H9 (cell line): ENCODE results near the gene MEDAG. TPM values are rescaled to one million over a fixed set of nuclear protein-coding genes. Genes with fewer than 3 reads are reported as not detected.

Experiments used
- DNase-seq: peaks from one replicate; pipeline ENCODE4 v3.0.0-alpha.2; 2017
- H2AFZ ChIP-seq: one replicate; pipeline ENCODE4 v1.6.1; 2013; ENCODE audit warnings: mild to moderate bottlenecking, low read length, control low read depth, moderate library complexity
- H2AK5ac ChIP-seq: 2 replicates; pipeline ENCODE4 v1.6.1; 2013; ENCODE audit warnings: low read length, control low read depth, mixed read lengths; ENCODE audit not compliant: insufficient read length
- H2BK120ac ChIP-seq: one replicate; pipeline ENCODE4 v1.6.1; 2013; ENCODE audit warnings: low read depth, mild to moderate bottlenecking, low read length, control low read depth, inconsistent platforms; ENCODE audit not compliant: poor library complexity, severe bottlenecking
- H2BK12ac ChIP-seq: 2 replicates; pipeline ENCODE4 v1.6.1; 2013; ENCODE audit warnings: low read length, control low read depth, mixed read lengths, low read depth; ENCODE audit not compliant: insufficient read length
- H2BK15ac ChIP-seq: 2 replicates; pipeline ENCODE4 v1.6.1; 2013; ENCODE audit warnings: low read depth, low read length, control low read depth
- H2BK20ac ChIP-seq: one replicate; pipeline ENCODE4 v1.6.1; 2013; ENCODE audit warnings: low read depth, mild to moderate bottlenecking, low read length, control low read depth, inconsistent platforms; ENCODE audit not compliant: poor library complexity, severe bottlenecking
- H2BK5ac ChIP-seq: 2 replicates; pipeline ENCODE4 v1.6.1; 2013; ENCODE audit warnings: low read length, control low read depth, mixed read lengths; ENCODE audit not compliant: insufficient read length
- H3K14ac ChIP-seq: 2 replicates; pipeline ENCODE4 v1.6.1; 2013; ENCODE audit warnings: low read length, control low read depth; ENCODE audit not compliant: insufficient read depth
- H3K18ac ChIP-seq: 2 replicates; pipeline ENCODE4 v1.6.1; 2013; ENCODE audit warnings: low read depth, mild to moderate bottlenecking, mixed read lengths, low read length, control low read depth; ENCODE audit not compliant: insufficient read length
- H3K23ac ChIP-seq: 2 replicates; pipeline ENCODE4 v1.6.1; 2013; ENCODE audit warnings: low read length, control low read depth, mixed read lengths, low read depth; ENCODE audit not compliant: insufficient read length
- H3K23me2 ChIP-seq: 2 replicates; pipeline ENCODE4 v1.6.1; 2013; ENCODE audit warnings: low read depth, mild to moderate bottlenecking, mixed read lengths, low read length, control low read depth; ENCODE audit not compliant: insufficient read length, poor library complexity, severe bottlenecking
- H3K27ac ChIP-seq: 2 replicates; pipeline ENCODE4 v1.5.1; 2013; ENCODE audit warnings: low read length, control low read depth, mixed read lengths, low read depth; ENCODE audit not compliant: insufficient read length
- H3K27me3 ChIP-seq: 2 replicates; pipeline ENCODE4 v1.6.1; 2013; ENCODE audit warnings: low read length, control low read depth, inconsistent platforms; ENCODE audit not compliant: insufficient read depth
- H3K4ac ChIP-seq: 2 replicates; pipeline ENCODE4 v1.6.1; 2013; ENCODE audit warnings: low read depth, mild to moderate bottlenecking, control low read depth, inconsistent platforms, low read length, moderate library complexity
- H3K4me1 ChIP-seq: 2 replicates; pipeline ENCODE4 v1.6.1; 2013; ENCODE audit warnings: low read length, control low read depth, inconsistent platforms; ENCODE audit not compliant: insufficient read depth
- H3K4me2 ChIP-seq: 2 replicates; pipeline ENCODE4 v1.6.1; 2013; ENCODE audit warnings: low read length, control low read depth, mixed read lengths; ENCODE audit not compliant: insufficient read length, insufficient read depth
- H3K56ac ChIP-seq: 2 replicates; pipeline ENCODE4 v1.6.1; 2013; ENCODE audit warnings: low read depth, mild to moderate bottlenecking, mixed read lengths, low read length, control low read depth; ENCODE audit not compliant: insufficient read length
- H3K79me1 ChIP-seq: 2 replicates; pipeline ENCODE4 v1.6.1; 2013; ENCODE audit warnings: low read depth, mild to moderate bottlenecking, moderate library complexity, low read length, control low read depth, inconsistent platforms; ENCODE audit not compliant: insufficient read depth, poor library complexity, severe bottlenecking
- H3K79me2 ChIP-seq: 2 replicates; pipeline ENCODE4 v1.6.1; 2013; ENCODE audit warnings: low read length, control low read depth, inconsistent platforms; ENCODE audit not compliant: insufficient read depth
- H3K9ac ChIP-seq: 2 replicates; pipeline ENCODE4 v1.6.1; 2013; ENCODE audit warnings: low read length, control low read depth, mixed read lengths; ENCODE audit not compliant: insufficient read length; ENCODE audit errors: extremely low read depth
- H3K9me3 ChIP-seq: one replicate; pipeline ENCODE4 v1.6.1; 2013; ENCODE audit warnings: low read depth, low read length, inconsistent platforms; ENCODE audit not compliant: control insufficient read depth
- H3T11ph ChIP-seq: one replicate; pipeline ENCODE4 v1.6.1; 2013; ENCODE audit warnings: mild to moderate bottlenecking, low read length, control low read depth, inconsistent platforms
- H4K20me1 ChIP-seq: one replicate; pipeline ENCODE4 v1.6.1; 2013; ENCODE audit not compliant: control insufficient read depth, insufficient read length, insufficient read depth
- H4K5ac ChIP-seq: 2 replicates; pipeline ENCODE4 v1.6.1; 2013; ENCODE audit warnings: low read depth, mild to moderate bottlenecking, mixed read lengths, low read length, control low read depth; ENCODE audit not compliant: insufficient read length
- H4K8ac ChIP-seq: replicated peaks from 2 replicates; pipeline ENCODE4 v1.6.1; 2013; ENCODE audit warnings: low read length, control low read depth, mixed read lengths, low read depth; ENCODE audit not compliant: insufficient read length
- H4K91ac ChIP-seq: 2 replicates; pipeline ENCODE4 v1.6.1; 2013; ENCODE audit warnings: low read depth, mild to moderate bottlenecking, moderate library complexity, mixed read lengths, low read length, control low read depth; ENCODE audit not compliant: insufficient read length
- H3K27ac Mint-ChIP-seq, 3 experiments: 2 replicates in 2 of 3; 3 replicates in 1 of 3; pipeline ENCODE4 v1.8.0; 2020 to 2021; ENCODE audit warnings: mixed read lengths in 3 of 3, mild to moderate bottlenecking in 1 of 3, moderate library complexity in 1 of 3
- H3K27me3 Mint-ChIP-seq: 2 replicates; pipeline ENCODE4 v1.8.0; 2021; ENCODE audit warnings: low read depth, mild to moderate bottlenecking, moderate library complexity, mixed read lengths
- H3K36me3 Mint-ChIP-seq, 3 experiments: 2 replicates in 2 of 3; 3 replicates in 1 of 3; pipeline ENCODE4 v1.8.0; 2020 to 2021; ENCODE audit warnings: low read depth in 3 of 3, mixed read lengths in 3 of 3; ENCODE audit not compliant: insufficient read depth in 1 of 3
- H3K4me1 Mint-ChIP-seq, 2 experiments: 2 replicates each; pipeline ENCODE4 v1.8.0; 2020; ENCODE audit warnings: mixed read lengths in 2 of 2
- H3K4me3 Mint-ChIP-seq, 2 experiments: 2 replicates in 1 of 2; 3 replicates in 1 of 2; pipeline ENCODE4 v1.8.0; 2020 to 2021; ENCODE audit warnings: mild to moderate bottlenecking in 2 of 2, mixed read lengths in 2 of 2, moderate library complexity in 1 of 2
- H3K9me3 Mint-ChIP-seq, 2 experiments: 2 replicates in 1 of 2; 3 replicates in 1 of 2; pipeline ENCODE4 v1.8.0; 2020; ENCODE audit warnings: mild to moderate bottlenecking in 2 of 2, mixed read lengths in 2 of 2, moderate library complexity in 1 of 2
- CTCF ChIP-seq: fragments of 200-600 bp; sonication (generic); conservative IDR thresholded peaks from 3 replicates; pipeline ENCODE4 v1.8.0; 2021; ENCODE audit warnings: antibody characterized with exemption, mild to moderate bottlenecking
- WGBS: extraction: QIAGEN DNeasy Blood & Tissue Kit; methylation state at CpG from one replicate; pipeline ENCODE4 v1.1.7; 2013; ENCODE audit warnings: missing lambda C conversion rate, low lambda C conversion rate, mixed read lengths; ENCODE audit not compliant: insufficient read length; ENCODE audit errors: extremely low coverage; 5-methylcytosine and 5-hydroxymethylcytosine counted together
- total RNA-seq: library from RNA; stranded (reverse); gene quantifications from 2 replicates; pipeline ENCODE4 v1.2.1, GENCODE V29; 2021

MEDAG gene
- total RNA-seq, 1 experiment from 2014 or later: 0.87 TPM

- Histone ChIP-seq H2BK15ac (no peak overlapping the region), H3K79me2 (no peaks in the 10 kb centered on the region), H4K8ac (no peak overlapping the region), H3K4ac (no peak overlapping the region), H4K20me1 (no peaks in the 10 kb centered on the region), H2BK20ac (no peak overlapping the region), H3K27me3 (no peaks in the 10 kb centered on the region), H2AFZ (no peak overlapping the region), H3K4me1 (no peaks in the 10 kb centered on the region), H3K4me2 (no peak overlapping the region), H4K5ac (no peak overlapping the region), H3K9ac (no peak overlapping the region), H4K91ac (no peak overlapping the region), H3K23me2 (no peaks in the 10 kb centered on the region), H3K79me1 (no peaks in the 10 kb centered on the region), H2AK5ac (no peak overlapping the region), H2BK120ac (no peak overlapping the region), H3T11ph (no peak overlapping the region), H3K9me3 (no peaks in the 10 kb centered on the region), H3K56ac (no peak overlapping the region), H3K27ac (no peak overlapping the region), H2BK12ac (no peak overlapping the region), H2BK5ac (no peak overlapping the region), H3K18ac (no peak overlapping the region), H3K23ac (no peak overlapping the region), H3K14ac (no peak overlapping the region)
- H3K27ac Mint-ChIP-seq: no peak overlapping the region; a peak in 1 of 7 replicates
- no CpG with 5 or more reads among the region's 8 CpGs for WGBS
- H3K9me3 Mint-ChIP-seq: peaks cover 10% of the 10 kb centered on the region in 2 experiments; a peak in 4 of 5 replicates
- H3K4me3 Mint-ChIP-seq: no peak overlapping the region; a peak in 1 of 5 replicates
- peaks cover 16 to 25% of the 10 kb centered on the region in 2 experiments for H3K4me1 Mint-ChIP-seq
- peaks cover 20 to 36% (median 25%) of the 10 kb centered on the region in 3 experiments for H3K36me3 Mint-ChIP-seq
- TF ChIP-seq CTCF: no peak
- no peak for DNase-seq
- no peaks in the 10 kb centered on the region; the same call in 1 of the 2 replicates for H3K27me3 Mint-ChIP-seq
Observed at GRCh38 chr13:30882026-30882850, 23.8 kb upstream of the MEDAG start.
